Sigmoid colon (tissue), 7 donors: ENCODE measurements around the gene TMF1. TPM values are rescaled to one million over a fixed set of nuclear protein-coding genes. Genes with fewer than 3 reads are reported as not detected.

Source experiments
- DNase-seq: peaks from one replicate; pipeline ENCODE4 v3.0.0-alpha.2; 2019
- H3K27ac ChIP-seq, 4 donors: fragments of 200-600 bp; sonication (generic); one replicate each; pipeline ENCODE4 v1.5.1; 2016 to 2019; ENCODE audit warnings: mild to moderate bottlenecking in 1 of 4
- H3K27me3 ChIP-seq, 3 donors: fragments of 200-600 bp; sonication (generic); one replicate each; pipeline ENCODE4 v1.5.1; 2019; ENCODE audit warnings: mild to moderate bottlenecking in 1 of 3
- H3K36me3 ChIP-seq, 4 donors: fragments of 200-600 bp; sonication (generic); one replicate each; pipeline ENCODE4 v1.5.1; 2016 to 2019
- H3K4me1 ChIP-seq, 4 donors: fragments of 200-600 bp; sonication (generic); one replicate each; pipeline ENCODE4 v1.5.1; 2017 to 2019
- H3K4me3 ChIP-seq, 4 donors: fragments of 200-600 bp; sonication (generic); one replicate each; pipeline ENCODE4 v1.5.1; 2017 to 2019; ENCODE audit warnings: mild to moderate bottlenecking in 2 of 4, moderate library complexity in 1 of 4
- H3K9me3 ChIP-seq, 4 donors: fragments of 200-600 bp in 3 of 4; sonication (generic) in 3 of 4; one replicate each; pipeline versions ENCODE4 v1.5.1 to v1.6.1; 2013 to 2019
- EP300 ChIP-seq, 4 donors: sonication (generic); formaldehyde crosslinking; IDR thresholded peaks; one replicate each; pipeline ENCODE4 v1.6.1; 2017; ENCODE audit warnings: antibody characterized with exemption in 4 of 4
- POLR2A ChIP-seq, 2 donors: fragments of 450-650 bp; IDR thresholded peaks; one replicate each; pipeline ENCODE4 v1.6.1; 2016; ENCODE audit warnings: antibody characterized with exemption in 2 of 2, mild to moderate bottlenecking in 2 of 2, moderate library complexity in 2 of 2
- POLR2AphosphoS5 ChIP-seq, 4 donors: sonication (generic); formaldehyde crosslinking; IDR thresholded peaks; one replicate each; pipeline ENCODE4 v1.6.1; 2017; ENCODE audit warnings: antibody characterized with exemption in 4 of 4
- WGBS, 2 donors: extraction: QIAGEN DNeasy Blood & Tissue Kit; methylation state at CpG; one replicate each; pipeline ENCODE4 v1.1.7; 2013; 5-methylcytosine and 5-hydroxymethylcytosine counted together
- intact Hi-C: fragments of 100-400 bp; cut with DNase I; formaldehyde crosslinking; loops from one replicate; pipeline ENCODE4 v1.15.1; 2023
- polyA plus RNA-seq, 3 donors: library from polyadenylated mRNA; stranded (reverse); fragments of 200-250 nt; gene quantifications; one replicate each; pipeline ENCODE4 v1.2.3, GENCODE V29; 2013
- total RNA-seq, 4 donors: library from RNA; depleted of rRNA; stranded (reverse); fragments of >200 nt; gene quantifications; one replicate each; pipeline ENCODE4 v1.1.0, GENCODE V29; 2016
- TF ChIP-seq, protein P1 (sequence below), 4 experiments: fragments of 450-650 bp in 3 of 4; fragments of 200-600 bp in 1 of 4; IDR thresholded peaks; one replicate each; pipeline ENCODE4 v1.5.1; 2016 to 2019; ENCODE audit warnings: antibody characterized with exemption in 4 of 4, mild to moderate bottlenecking in 3 of 4, moderate library complexity in 2 of 4
- donor health status: healthy with polysubstance abuse.
- donor health status: Bipolar disorder and iron deficiency.
- donor health status: healthy.

Gene TMF1
- total and polyA plus RNA-seq, 7 donors, result 9.9 to 32.8 (median 26.9) TPM

- WGBS, 2 donors, result 66% methylated on average over 3 of the region's 3 CpGs
- TF ChIP-seq, protein P1, sequence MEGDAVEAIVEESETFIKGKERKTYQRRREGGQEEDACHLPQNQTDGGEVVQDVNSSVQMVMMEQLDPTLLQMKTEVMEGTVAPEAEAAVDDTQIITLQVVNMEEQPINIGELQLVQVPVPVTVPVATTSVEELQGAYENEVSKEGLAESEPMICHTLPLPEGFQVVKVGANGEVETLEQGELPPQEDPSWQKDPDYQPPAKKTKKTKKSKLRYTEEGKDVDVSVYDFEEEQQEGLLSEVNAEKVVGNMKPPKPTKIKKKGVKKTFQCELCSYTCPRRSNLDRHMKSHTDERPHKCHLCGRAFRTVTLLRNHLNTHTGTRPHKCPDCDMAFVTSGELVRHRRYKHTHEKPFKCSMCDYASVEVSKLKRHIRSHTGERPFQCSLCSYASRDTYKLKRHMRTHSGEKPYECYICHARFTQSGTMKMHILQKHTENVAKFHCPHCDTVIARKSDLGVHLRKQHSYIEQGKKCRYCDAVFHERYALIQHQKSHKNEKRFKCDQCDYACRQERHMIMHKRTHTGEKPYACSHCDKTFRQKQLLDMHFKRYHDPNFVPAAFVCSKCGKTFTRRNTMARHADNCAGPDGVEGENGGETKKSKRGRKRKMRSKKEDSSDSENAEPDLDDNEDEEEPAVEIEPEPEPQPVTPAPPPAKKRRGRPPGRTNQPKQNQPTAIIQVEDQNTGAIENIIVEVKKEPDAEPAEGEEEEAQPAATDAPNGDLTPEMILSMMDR (IDR thresholded peaks at IDR 0.05), result no peak
- peak in 2 of 4 donors; percentile 12 to 16 for TF ChIP-seq POLR2AphosphoS5 (IDR thresholded peaks at IDR 0.05)
- TF ChIP-seq POLR2A (IDR thresholded peaks at IDR 0.05), result no peak
- Histone ChIP-seq H3K4me3 (no peak overlapping the region), H3K36me3 (no peaks in the 10 kb centered on the region), H3K4me1 (peaks cover 2 to 91% (median 85%) of the 10 kb centered on the region in 4 donors), H3K27me3 (no peaks in the 10 kb centered on the region), H3K27ac (peak overlapping the region; percentile 50 to 94 (median 94)), H3K9me3 (no peaks in the 10 kb centered on the region)
- intact Hi-C loops, result no loop called here
- DNase-seq, result no peak
Observed at GRCh38 chr3:69090021-69090420, 37.9 kb upstream of the TMF1 start.

DNA sequence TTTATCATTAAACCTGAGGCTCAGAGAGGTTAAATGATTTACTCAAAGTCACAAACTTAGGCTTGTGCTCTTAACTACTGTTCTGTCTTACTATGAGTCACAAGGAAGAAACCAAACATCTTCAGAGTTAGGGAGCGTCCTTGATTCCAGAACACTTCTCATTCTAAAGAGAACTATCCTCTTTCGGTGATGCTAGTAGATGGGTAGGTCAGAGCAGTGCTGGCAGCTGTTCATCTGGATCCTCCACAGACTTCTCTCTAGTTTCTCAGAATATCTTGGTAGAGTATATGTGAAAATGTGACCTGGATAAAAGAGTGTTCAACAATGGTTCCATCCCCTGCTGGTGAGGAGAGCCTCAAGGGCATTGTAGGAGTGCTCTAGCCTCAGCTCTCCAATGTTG, 35.9 kb upstream of the TMF1 start:
- Histone ChIP-seq H3K4me3 (peak overlapping the region in 1 of 4 donors; percentile 91), H3K4me1 (peaks cover 2 to 86% (median 82%) of the 10 kb centered on the region in 4 donors), H3K9me3 (no peaks in the 10 kb centered on the region), H3K36me3 (no peaks in the 10 kb centered on the region), H3K27me3 (no peaks in the 10 kb centered on the region), H3K27ac (peak overlapping the region; percentile 91 to 94 (median 94))
- intact Hi-C loops, result no loop called here
- no peak for DNase-seq
- WGBS, 2 donors, result 18 to 32% methylated on average over 2 of the region's 2 CpGs
- TF ChIP-seq, protein P1 (IDR thresholded peaks at IDR 0.05), result no peak
- peak in 1 of 4 donors; percentile 8 for TF ChIP-seq POLR2AphosphoS5 (IDR thresholded peaks at IDR 0.05)

- TF ChIP-seq, protein P1 (IDR thresholded peaks at IDR 0.05), result no peak
- TF ChIP-seq POLR2AphosphoS5 (IDR thresholded peaks at IDR 0.05) (no peak), POLR2A (IDR thresholded peaks at IDR 0.05) (no peak), EP300 (IDR thresholded peaks at IDR 0.05) (no peak)
- WGBS, 2 donors, result 58 to 76% methylated on average over 3 of the region's 3 CpGs
- Histone ChIP-seq H3K27me3 (no peaks in the 10 kb centered on the region), H3K36me3 (no peaks in the 10 kb centered on the region), H3K9me3 (no peaks in the 10 kb centered on the region), H3K27ac (peak overlapping the region; percentile 91 to 94 (median 94)), H3K4me1 (peaks cover 2 to 86% (median 82%) of the 10 kb centered on the region in 4 donors), H3K4me3 (peak overlapping the region; percentile 67 to 94 (median 82))
- intact Hi-C loops, result no loop called here
- no peak for DNase-seq
Observed at GRCh38 chr3:69087030-69087791, 35.1 kb upstream of the TMF1 start.

- TF ChIP-seq EP300 (IDR thresholded peaks at IDR 0.05), result no peak
- TF ChIP-seq, protein P1 (IDR thresholded peaks at IDR 0.05), result no peak
- peak in 1 of 2 donors; percentile 32 for TF ChIP-seq POLR2A (IDR thresholded peaks at IDR 0.05)
- TF ChIP-seq POLR2AphosphoS5 (IDR thresholded peaks at IDR 0.05), result peak; percentile 34 to 68 (median 45)
- peak; percentile 97 for DNase-seq
- Histone ChIP-seq H3K27ac (peak overlapping the region; percentile 91 to 94 (median 94)), H3K36me3 (no peaks in the 10 kb centered on the region), H3K4me3 (peak overlapping the region; percentile 67 to 94 (median 82)), H3K9me3 (no peaks in the 10 kb centered on the region), H3K4me1 (peaks cover 2 to 79% (median 72%) of the 10 kb centered on the region in 4 donors), H3K27me3 (no peaks in the 10 kb centered on the region)
- WGBS, 2 donors, result 0 to 2% methylated on average over 8 of the region's 8 CpGs
- intact Hi-C loops, result no loop called here
Observed at GRCh38 chr3:69085833-69086722, 33.9 kb upstream of the TMF1 start.
